Measurements from ENCODE around the gene FYN.

DNA sequence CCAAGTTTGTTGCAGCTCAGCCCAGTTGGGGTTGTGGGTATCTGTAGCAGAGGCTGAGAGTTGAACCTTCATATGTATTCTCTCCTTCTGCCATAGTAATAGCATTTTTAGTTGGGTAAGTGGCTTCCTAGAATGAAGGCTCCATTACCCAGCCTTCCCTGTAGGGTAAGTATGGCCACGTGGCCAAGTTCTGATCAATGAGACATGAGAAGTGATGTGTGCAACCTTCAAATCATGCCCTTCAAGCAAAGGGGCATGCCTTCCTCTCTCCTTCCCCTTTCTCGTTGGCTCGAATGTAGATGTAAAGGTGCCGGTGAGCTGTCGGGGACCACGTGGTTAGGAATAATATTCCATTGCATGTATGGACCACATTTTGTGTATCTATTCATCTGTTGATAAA is 254.8 kb downstream of the FYN start:
- TF ChIP-seq FOXM1 (IDR thresholded peaks at IDR 0.05; ENCODE audit: borderline replicate concordance, low read depth) (no peak), CREB1 (IDR thresholded peaks at IDR 0.05; ENCODE audit: low read depth) (no peak), TCF12 (IDR thresholded peaks at IDR 0.05; ENCODE audit: low read depth) (no peak), EGR1 (IDR thresholded peaks at IDR 0.05) (no peak), EP300 (IDR thresholded peaks at IDR 0.05; ENCODE audit: borderline replicate concordance) (no peak), CEBPB (IDR thresholded peaks at IDR 0.05) (no peak), YY1 (IDR thresholded peaks at IDR 0.05; ENCODE audit: low read depth) (no peak), TAF1 (IDR thresholded peaks at IDR 0.05; ENCODE audit: low read depth) (no peak), TEAD4 (IDR thresholded peaks at IDR 0.05) (no peak), RAD21 (IDR thresholded peaks at IDR 0.05; ENCODE audit: low read depth) (no peak), ZBTB7A (IDR thresholded peaks at IDR 0.05; ENCODE audit: low read depth) (no peak)
- TF ChIP-seq, protein P1, sequence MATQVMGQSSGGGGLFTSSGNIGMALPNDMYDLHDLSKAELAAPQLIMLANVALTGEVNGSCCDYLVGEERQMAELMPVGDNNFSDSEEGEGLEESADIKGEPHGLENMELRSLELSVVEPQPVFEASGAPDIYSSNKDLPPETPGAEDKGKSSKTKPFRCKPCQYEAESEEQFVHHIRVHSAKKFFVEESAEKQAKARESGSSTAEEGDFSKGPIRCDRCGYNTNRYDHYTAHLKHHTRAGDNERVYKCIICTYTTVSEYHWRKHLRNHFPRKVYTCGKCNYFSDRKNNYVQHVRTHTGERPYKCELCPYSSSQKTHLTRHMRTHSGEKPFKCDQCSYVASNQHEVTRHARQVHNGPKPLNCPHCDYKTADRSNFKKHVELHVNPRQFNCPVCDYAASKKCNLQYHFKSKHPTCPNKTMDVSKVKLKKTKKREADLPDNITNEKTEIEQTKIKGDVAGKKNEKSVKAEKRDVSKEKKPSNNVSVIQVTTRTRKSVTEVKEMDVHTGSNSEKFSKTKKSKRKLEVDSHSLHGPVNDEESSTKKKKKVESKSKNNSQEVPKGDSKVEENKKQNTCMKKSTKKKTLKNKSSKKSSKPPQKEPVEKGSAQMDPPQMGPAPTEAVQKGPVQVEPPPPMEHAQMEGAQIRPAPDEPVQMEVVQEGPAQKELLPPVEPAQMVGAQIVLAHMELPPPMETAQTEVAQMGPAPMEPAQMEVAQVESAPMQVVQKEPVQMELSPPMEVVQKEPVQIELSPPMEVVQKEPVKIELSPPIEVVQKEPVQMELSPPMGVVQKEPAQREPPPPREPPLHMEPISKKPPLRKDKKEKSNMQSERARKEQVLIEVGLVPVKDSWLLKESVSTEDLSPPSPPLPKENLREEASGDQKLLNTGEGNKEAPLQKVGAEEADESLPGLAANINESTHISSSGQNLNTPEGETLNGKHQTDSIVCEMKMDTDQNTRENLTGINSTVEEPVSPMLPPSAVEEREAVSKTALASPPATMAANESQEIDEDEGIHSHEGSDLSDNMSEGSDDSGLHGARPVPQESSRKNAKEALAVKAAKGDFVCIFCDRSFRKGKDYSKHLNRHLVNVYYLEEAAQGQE (IDR thresholded peaks at IDR 0.05; ENCODE audit: low read depth): no peak
- TF ChIP-seq, protein P2, sequence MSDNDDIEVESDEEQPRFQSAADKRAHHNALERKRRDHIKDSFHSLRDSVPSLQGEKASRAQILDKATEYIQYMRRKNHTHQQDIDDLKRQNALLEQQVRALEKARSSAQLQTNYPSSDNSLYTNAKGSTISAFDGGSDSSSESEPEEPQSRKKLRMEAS (IDR thresholded peaks at IDR 0.05): no peak
- TF ChIP-seq, protein P3, sequence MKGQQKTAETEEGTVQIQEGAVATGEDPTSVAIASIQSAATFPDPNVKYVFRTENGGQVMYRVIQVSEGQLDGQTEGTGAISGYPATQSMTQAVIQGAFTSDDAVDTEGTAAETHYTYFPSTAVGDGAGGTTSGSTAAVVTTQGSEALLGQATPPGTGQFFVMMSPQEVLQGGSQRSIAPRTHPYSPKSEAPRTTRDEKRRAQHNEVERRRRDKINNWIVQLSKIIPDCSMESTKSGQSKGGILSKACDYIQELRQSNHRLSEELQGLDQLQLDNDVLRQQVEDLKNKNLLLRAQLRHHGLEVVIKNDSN (IDR thresholded peaks at IDR 0.05): no peak

All from Ishikawa (cell line).